ENCODE measurements around the gene SRGAP3.

- TF ChIP-seq, protein P1, sequence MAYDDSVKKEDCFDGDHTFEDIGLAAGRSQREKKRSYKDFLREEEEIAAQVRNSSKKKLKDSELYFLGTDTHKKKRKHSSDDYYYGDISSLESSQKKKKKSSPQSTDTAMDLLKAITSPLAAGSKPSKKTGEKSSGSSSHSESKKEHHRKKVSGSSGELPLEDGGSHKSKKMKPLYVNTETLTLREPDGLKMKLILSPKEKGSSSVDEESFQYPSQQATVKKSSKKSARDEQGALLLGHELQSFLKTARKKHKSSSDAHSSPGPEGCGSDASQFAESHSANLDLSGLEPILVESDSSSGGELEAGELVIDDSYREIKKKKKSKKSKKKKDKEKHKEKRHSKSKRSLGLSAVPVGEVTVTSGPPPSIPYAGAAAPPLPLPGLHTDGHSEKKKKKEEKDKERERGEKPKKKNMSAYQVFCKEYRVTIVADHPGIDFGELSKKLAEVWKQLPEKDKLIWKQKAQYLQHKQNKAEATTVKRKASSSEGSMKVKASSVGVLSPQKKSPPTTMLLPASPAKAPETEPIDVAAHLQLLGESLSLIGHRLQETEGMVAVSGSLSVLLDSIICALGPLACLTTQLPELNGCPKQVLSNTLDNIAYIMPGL (CRISPR knock-in tag; IDR thresholded peaks at IDR 0.05), result no peak
- no peak for TF ChIP-seq CTCF (IDR thresholded peaks at IDR 0.05)
- TF ChIP-seq, protein P2, sequence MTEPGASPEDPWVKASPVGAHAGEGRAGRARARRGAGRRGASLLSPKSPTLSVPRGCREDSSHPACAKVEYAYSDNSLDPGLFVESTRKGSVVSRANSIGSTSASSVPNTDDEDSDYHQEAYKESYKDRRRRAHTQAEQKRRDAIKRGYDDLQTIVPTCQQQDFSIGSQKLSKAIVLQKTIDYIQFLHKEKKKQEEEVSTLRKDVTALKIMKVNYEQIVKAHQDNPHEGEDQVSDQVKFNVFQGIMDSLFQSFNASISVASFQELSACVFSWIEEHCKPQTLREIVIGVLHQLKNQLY (CRISPR knock-in tag; IDR thresholded peaks at IDR 0.05), result no peak
Measured at GRCh38 chr3:9066141-9066540, 183.3 kb downstream of the SRGAP3 start.

Data from WTC11 (cell line).